Inferior parietal cortex (tissue), 1 donor: ENCODE data around the gene MAP2.
A peak's percentile ranks its signal among the peaks of the same experiment; 100 is the strongest.
"Not testable (repeated sequence)": the region's sequence is repeated elsewhere in the genome, so short reads cannot be mapped to it uniquely, and the experiment has no call there.

Experiments used
- DNase-seq: peaks from one replicate; pipeline ENCODE4 v3.0.0-alpha.2; 2016; ENCODE audit errors: extremely low spot score

Gene MAP2

GRCh38 chr2:209591021-209591420, 167.2 kb downstream of the MAP2 start:
- DNase-seq: no peak

- DNase-seq: no peak
These were observed 168.3 kb downstream of the MAP2 start for GRCh38 chr2:209592106-209592505.

- DNase-seq: no peak
These were observed 170.1 kb downstream of the MAP2 start for GRCh38 chr2:209593930-209594329.

GRCh38 chr2:209596262-209596661, 172.4 kb downstream of the MAP2 start:
- no peak for DNase-seq

- not testable (repeated sequence) for DNase-seq
These were observed 174.4 kb downstream of the MAP2 start for GRCh38 chr2:209598227-209598626.

- no peak for DNase-seq
These were observed 176.7 kb downstream of the MAP2 start for GRCh38 chr2:209600341-209601171.

- no peak for DNase-seq
These were observed 177.7 kb downstream of the MAP2 start for GRCh38 chr2:209601497-209601896.

GRCh38 chr2:209602259-209602658, 178.4 kb downstream of the MAP2 start:
- no peak for DNase-seq

- DNase-seq: no peak
These were observed 185.7 kb downstream of the MAP2 start for GRCh38 chr2:209609531-209609930.

GRCh38 chr2:209610631-209611030, 186.8 kb downstream of the MAP2 start:
- no peak for DNase-seq

- DNase-seq: no peak
These were observed 189.9 kb downstream of the MAP2 start for GRCh38 chr2:209613649-209614305.

GRCh38 chr2:209614690-209615369, 191.0 kb downstream of the MAP2 start:
- DNase-seq: no peak

- DNase-seq: no peak
These were observed 195.9 kb downstream of the MAP2 start for GRCh38 chr2:209619782-209620181.

GRCh38 chr2:209624192-209624938, 200.5 kb downstream of the MAP2 start:
- no peak for DNase-seq

GRCh38 chr2:209629597-209629996, 205.8 kb downstream of the MAP2 start:
- DNase-seq: peak; percentile 58

- peak; percentile 34 for DNase-seq
These were observed 210.1 kb downstream of the MAP2 start for GRCh38 chr2:209633911-209634310.

GRCh38 chr2:209636076-209636475, 212.2 kb downstream of the MAP2 start:
- peak; percentile 63 for DNase-seq

- DNase-seq: no peak
These were observed 213.4 kb downstream of the MAP2 start for GRCh38 chr2:209637293-209637692.

- no peak for DNase-seq
These were observed 214.5 kb downstream of the MAP2 start for GRCh38 chr2:209638346-209638745.

GRCh38 chr2:209640358-209640757, 216.5 kb downstream of the MAP2 start:
- no peak for DNase-seq

- DNase-seq: no peak
These were observed 218.4 kb downstream of the MAP2 start for GRCh38 chr2:209642146-209642820.
